ENCODE measurements around the gene SOX9. TPM values are rescaled to one million over a fixed set of nuclear protein-coding genes. Genes with fewer than 3 reads are reported as not detected.
A peak's percentile ranks its signal among the peaks of the same experiment; 100 is the strongest.
"Not testable (repeated sequence)": the region's sequence is repeated elsewhere in the genome, so short reads cannot be mapped to it uniquely, and the experiment has no call there.

Gene SOX9
- polyA plus RNA-seq, 10 donors = 6.8 to 17.6 (median 8.4) TPM

GRCh38 chr17:72110231-72110941 is 10.4 kb upstream of the SOX9 start:
- no peak for DNase-seq

- no peak for DNase-seq
These were observed 9.9 kb upstream of the SOX9 start for GRCh38 chr17:72110942-72111318.

- DNase-seq = no peak
These were observed 9.4 kb upstream of the SOX9 start for GRCh38 chr17:72111336-72111923.

GRCh38 chr17:72111926-72112325 is 8.9 kb upstream of the SOX9 start:
- not testable (repeated sequence) for DNase-seq

GRCh38 chr17:72113751-72114150 is 7.1 kb upstream of the SOX9 start:
- no peak for DNase-seq

- peak in 1 of 3 donors; percentile 22 for DNase-seq
These were observed 4.9 kb upstream of the SOX9 start for GRCh38 chr17:72115781-72116525.

- DNase-seq = peak in 1 of 3 donors; percentile 69
These were observed 3.9 kb upstream of the SOX9 start for GRCh38 chr17:72116661-72117521.

GRCh38 chr17:72117535-72118334 is 3.1 kb upstream of the SOX9 start:
- DNase-seq = peak in 1 of 3 donors; percentile 69

- peak; percentile 83 to 92 (median 88) for DNase-seq
These were observed 2.3 kb upstream of the SOX9 start for GRCh38 chr17:72118335-72119076.

GRCh38 chr17:72119077-72119872 is 1.5 kb upstream of the SOX9 start:
- DNase-seq = no peak

- DNase-seq = peak; percentile 57 to 88 (median 64)
These were observed 763 bp upstream of the SOX9 start for GRCh38 chr17:72119873-72120641.

- peak in 1 of 3 donors; percentile 78 for DNase-seq
These were observed 567 bp downstream of the SOX9 start for GRCh38 chr17:72121164-72122009.

GRCh38 chr17:72122010-72122764 is 1.4 kb downstream of the SOX9 start:
- no peak for DNase-seq

- peak in 1 of 3 donors; percentile 71 for DNase-seq
These were observed 2.1 kb downstream of the SOX9 start for GRCh38 chr17:72122765-72123529.

- peak in 1 of 3 donors; percentile 31 for DNase-seq
These were observed 3.0 kb downstream of the SOX9 start for GRCh38 chr17:72123530-72124437.
